DOHH2 (cell line): ENCODE data around the gene WRAP73.

Source experiments
- H3F3A ChIP-seq: fragments of 200-600 bp; sonication (generic), shearing (Covaris generic); 2 replicates; pipeline ENCODE4 v1.6.0; 2016; ENCODE audit warnings: antibody characterized with exemption, mild to moderate bottlenecking; ENCODE audit not compliant: control insufficient read depth, insufficient read depth
- H3K27ac ChIP-seq: fragments of 200-600 bp; sonication (generic); 2 replicates; pipeline ENCODE4 v1.5.1; 2014; ENCODE audit warnings: low read depth, mild to moderate bottlenecking, low read length, moderate library complexity
- H3K27me3 ChIP-seq: fragments of 200-600 bp; sonication (generic); 2 replicates; pipeline ENCODE4 v1.6.1; 2014; ENCODE audit warnings: mild to moderate bottlenecking, low read length, mixed read lengths; ENCODE audit not compliant: control insufficient read depth
- H3K36me3 ChIP-seq: fragments of 200-600 bp; sonication (generic); 2 replicates; pipeline ENCODE4 v1.6.1; 2014; ENCODE audit warnings: mild to moderate bottlenecking, low read length, moderate library complexity, mixed read lengths; ENCODE audit not compliant: control insufficient read depth
- H3K4me1 ChIP-seq: fragments of 200-600 bp; sonication (generic); 2 replicates; pipeline ENCODE4 v1.6.1; 2014; ENCODE audit warnings: mild to moderate bottlenecking, low read length, mixed read lengths; ENCODE audit not compliant: control insufficient read depth
- H3K4me2 ChIP-seq: fragments of 200-600 bp; sonication (generic); 2 replicates; pipeline ENCODE4 v1.6.0; 2014; ENCODE audit warnings: mild to moderate bottlenecking, low read length, moderate library complexity
- H3K4me3 ChIP-seq: fragments of 200-600 bp; sonication (generic); 2 replicates; pipeline ENCODE4 v1.5.1; 2014; ENCODE audit warnings: mild to moderate bottlenecking, low read length, mixed read lengths
- H3K79me2 ChIP-seq: fragments of 200-600 bp; sonication (generic); 2 replicates; pipeline ENCODE4 v1.6.1; 2014; ENCODE audit warnings: mild to moderate bottlenecking, low read length, mixed read lengths; ENCODE audit not compliant: control insufficient read depth
- H3K9me2 ChIP-seq: fragments of 200-600 bp; sonication (generic); replicated peaks from 2 replicates; pipeline ENCODE4 v1.6.1; 2014; ENCODE audit warnings: mild to moderate bottlenecking, low read length, mixed read lengths; ENCODE audit not compliant: control insufficient read depth
- H3K9me3 ChIP-seq: fragments of 200-600 bp; sonication (generic); 2 replicates; pipeline ENCODE4 v1.6.1; 2014; ENCODE audit warnings: antibody characterized with exemption, low read length, mixed read lengths; ENCODE audit not compliant: control insufficient read depth, insufficient read depth
- H4K20me1 ChIP-seq: fragments of 200-600 bp; sonication (generic); 2 replicates; pipeline ENCODE4 v1.6.0; 2014; ENCODE audit warnings: low read depth, mild to moderate bottlenecking, antibody characterized with exemption, low read length, moderate library complexity; ENCODE audit not compliant: control insufficient read depth, insufficient read depth
- CTCF ChIP-seq: fragments of 200-600 bp; sonication (generic); IDR thresholded peaks from one replicate; pipeline ENCODE4 v1.5.1; 2014; ENCODE audit warnings: antibody characterized with exemption, mild to moderate bottlenecking, low read depth, low read length; ENCODE audit not compliant: poor library complexity, severe bottlenecking
- EZH2phosphoT487 ChIP-seq: fragments of 200-600 bp; sonication (generic); IDR thresholded peaks from 2 replicates; pipeline ENCODE4 v1.6.1; 2017; ENCODE audit warnings: borderline replicate concordance, mild to moderate bottlenecking, antibody characterized with exemption, low read length, moderate library complexity, mixed read lengths

The WRAP73 gene

GRCh38 chr1:3594706-3595377 is 55.1 kb downstream of the WRAP73 start:
- no peaks in the 10 kb centered on the region for H3K9me2 ChIP-seq
- TF ChIP-seq CTCF (no peak), EZH2phosphoT487 (no peak)
- no peaks in the 10 kb centered on the region for H4K20me1 ChIP-seq
- peaks cover 39% of the 10 kb centered on the region for H3K4me1 ChIP-seq
- no peaks in the 10 kb centered on the region for H3K9me3 ChIP-seq
- no peak overlapping the region for H3K4me3 ChIP-seq
- no peak overlapping the region for H3K27ac ChIP-seq
- H3K27me3 ChIP-seq: no peaks in the 10 kb centered on the region
- no peak overlapping the region for H3K4me2 ChIP-seq
- no peaks in the 10 kb centered on the region for H3K79me2 ChIP-seq
- H3F3A ChIP-seq: 0 out of 2 replicates have a peak, but pooled peaks cover 5% of the 10 kb centered on the region
- no peaks in the 10 kb centered on the region for H3K36me3 ChIP-seq

- H3F3A ChIP-seq: 0 out of 2 replicates have a peak, but pooled peaks cover 5% of the 10 kb centered on the region
- no peak overlapping the region for H3K27ac ChIP-seq
- H3K36me3 ChIP-seq: no peaks in the 10 kb centered on the region
- H3K9me2 ChIP-seq: no peaks in the 10 kb centered on the region
- no peaks in the 10 kb centered on the region for H3K27me3 ChIP-seq
- TF ChIP-seq EZH2phosphoT487 (no peak), CTCF (no peak)
- H3K4me3 ChIP-seq: no peak overlapping the region
- H3K4me2 ChIP-seq: peak overlapping the region; percentile 32; the same call in 1 of the 2 replicates
- H3K79me2 ChIP-seq: no peaks in the 10 kb centered on the region
- peaks cover 34% of the 10 kb centered on the region for H3K4me1 ChIP-seq
- no peaks in the 10 kb centered on the region for H3K9me3 ChIP-seq
- H4K20me1 ChIP-seq: no peaks in the 10 kb centered on the region
These were observed 56.2 kb downstream of the WRAP73 start for GRCh38 chr1:3593745-3594144.

- Histone ChIP-seq H3K4me1 (peaks cover 30% of the 10 kb centered on the region), H4K20me1 (no peaks in the 10 kb centered on the region)
These were observed 56.6 kb downstream of the WRAP73 start for GRCh38 chr1:3593334-3593733.

More at GRCh38 chr1:3593334-3593733, 56.6 kb downstream of the WRAP73 start:
- Histone ChIP-seq H3K36me3 (no peaks in the 10 kb centered on the region), H3K4me2 (peak overlapping the region; percentile 32; the same call in 1 of the 2 replicates), H3K27ac (no peak overlapping the region), H3K27me3 (no peaks in the 10 kb centered on the region), H3K79me2 (no peaks in the 10 kb centered on the region), H3F3A (0 out of 2 replicates have a peak, but pooled peaks cover 5% of the 10 kb centered on the region), H3K9me3 (no peaks in the 10 kb centered on the region), H3K4me3 (no peak overlapping the region), H3K9me2 (no peaks in the 10 kb centered on the region)
- TF ChIP-seq CTCF (no peak), EZH2phosphoT487 (no peak)
